Measurements from ENCODE around the gene RERGL. TPM values are rescaled to one million over a fixed set of nuclear protein-coding genes. Genes with fewer than 3 reads are reported as not detected.

The RERGL gene
- total RNA-seq, 1 donor from 2014 or later, result 1.9 TPM

Other genes with a start within 250 kb of the RERGL start
- gene PIK3C2G, start 171.3 kb upstream of the RERGL start, total RNA-seq, result 0.13 TPM

Measured in mesenteric fat pad (tissue), 1 donor.